ENCODE measurements around the gene CES4A. TPM values are rescaled to one million over a fixed set of nuclear protein-coding genes. Genes with fewer than 3 reads are reported as not detected.

Gene CES4A
- total RNA-seq, 8 experiments from 2014 or later: 0.96 to 27.4 (median 7.1) TPM

- in situ Hi-C loops (cut with MboI; ENCODE audit: low pct_unique_long_range_greater_than_20kb in 2 of 9, low sequenced_read_pairs in 9 of 9, unreplicated experiment in 9 of 9): no loop called here
- WGBS, 10 experiments: 72 to 100% (median 90%) methylated on average over 1 to 2 of the region's 2 CpGs; no CpG with 5 or more reads in 1 of the 10 experiments
- no peak for ATAC-seq (replicated peaks in 6 of 8)
These were observed 62.4 kb downstream of the CES4A start for GRCh38 chr16:67050796-67051195.

GRCh38 chr16:67052399-67052798 lies 64.0 kb downstream of the CES4A start:
- Histone ChIP-seq H3K4me1 (replicated peaks in 1 of 2) (peaks cover 0 to 3% of the 10 kb centered on the region in 2 donors), H3K4me3 (no peak overlapping the region), H3K27ac (no peak overlapping the region)
- 86 to 100% (median 100%) methylated on average over 1 of the region's 1 CpG; no CpG with 5 or more reads in 3 of the 10 experiments for WGBS, 10 experiments
- in situ Hi-C loops (cut with MboI; ENCODE audit: low pct_unique_long_range_greater_than_20kb in 2 of 9, low sequenced_read_pairs in 9 of 9, unreplicated experiment in 9 of 9): no loop called here
- no peak for ATAC-seq (replicated peaks in 6 of 8)

More at GRCh38 chr16:67050796-67051195, 62.4 kb downstream of the CES4A start:
- no peak overlapping the region for H3K4me3 ChIP-seq
- no peaks in the 10 kb centered on the region for H3K4me1 ChIP-seq (replicated peaks in 1 of 2)
- H3K27ac ChIP-seq: no peak overlapping the region

DNA sequence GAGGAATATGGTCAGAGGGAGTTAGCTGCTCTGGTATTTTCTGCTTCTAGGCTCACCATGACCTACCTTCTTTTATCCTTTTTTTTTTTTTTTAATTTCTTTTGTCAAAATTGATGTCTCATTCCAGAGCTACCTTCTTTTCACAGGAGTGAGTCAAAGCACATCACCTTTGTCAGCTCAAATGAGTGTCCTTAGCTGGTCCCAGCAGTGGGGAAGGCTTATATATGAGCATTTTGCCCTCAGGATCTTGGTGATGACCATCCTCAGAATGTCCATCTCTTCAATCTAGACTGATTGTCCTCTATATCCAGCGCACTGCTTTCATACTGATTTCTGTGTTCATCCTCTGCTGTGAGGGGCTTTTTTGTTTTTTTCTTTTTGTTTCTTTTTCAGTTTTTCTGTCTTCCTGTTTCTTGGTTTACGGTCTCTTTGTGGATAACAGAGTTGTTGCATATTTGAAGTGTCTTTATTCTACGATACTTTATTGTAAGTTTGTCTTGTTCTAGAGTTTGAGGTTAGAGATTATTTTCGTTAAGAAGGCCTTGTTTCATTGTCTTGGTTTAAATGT lies 65.5 kb downstream of the CES4A start:
- Histone ChIP-seq H3K4me1 (replicated peaks in 1 of 2) (peaks cover 0 to 3% of the 10 kb centered on the region in 2 donors), H3K27ac (no peak overlapping the region), H3K4me3 (no peak overlapping the region)
- 90 to 100% (median 98%) methylated on average over 1 to 4 of the region's 4 CpGs for WGBS, 10 experiments
- no peak for ATAC-seq (replicated peaks in 6 of 8)
- in situ Hi-C loops (cut with MboI; ENCODE audit: low pct_unique_long_range_greater_than_20kb in 2 of 9, low sequenced_read_pairs in 9 of 9, unreplicated experiment in 9 of 9): no loop called here

GRCh38 chr16:67054901-67055300 lies 66.5 kb downstream of the CES4A start:
- Histone ChIP-seq H3K27ac (no peak overlapping the region), H3K4me3 (no peak overlapping the region), H3K4me1 (replicated peaks in 1 of 2) (peaks cover 0 to 3% of the 10 kb centered on the region in 2 donors)
- in situ Hi-C loops (cut with MboI; ENCODE audit: low pct_unique_long_range_greater_than_20kb in 2 of 9, low sequenced_read_pairs in 9 of 9, unreplicated experiment in 9 of 9): no loop called here
- no peak for ATAC-seq (replicated peaks in 6 of 8)
- 88 to 100% (median 100%) methylated on average over 1 to 2 of the region's 2 CpGs; no CpG with 5 or more reads in 2 of the 10 experiments for WGBS, 10 experiments

DNA sequence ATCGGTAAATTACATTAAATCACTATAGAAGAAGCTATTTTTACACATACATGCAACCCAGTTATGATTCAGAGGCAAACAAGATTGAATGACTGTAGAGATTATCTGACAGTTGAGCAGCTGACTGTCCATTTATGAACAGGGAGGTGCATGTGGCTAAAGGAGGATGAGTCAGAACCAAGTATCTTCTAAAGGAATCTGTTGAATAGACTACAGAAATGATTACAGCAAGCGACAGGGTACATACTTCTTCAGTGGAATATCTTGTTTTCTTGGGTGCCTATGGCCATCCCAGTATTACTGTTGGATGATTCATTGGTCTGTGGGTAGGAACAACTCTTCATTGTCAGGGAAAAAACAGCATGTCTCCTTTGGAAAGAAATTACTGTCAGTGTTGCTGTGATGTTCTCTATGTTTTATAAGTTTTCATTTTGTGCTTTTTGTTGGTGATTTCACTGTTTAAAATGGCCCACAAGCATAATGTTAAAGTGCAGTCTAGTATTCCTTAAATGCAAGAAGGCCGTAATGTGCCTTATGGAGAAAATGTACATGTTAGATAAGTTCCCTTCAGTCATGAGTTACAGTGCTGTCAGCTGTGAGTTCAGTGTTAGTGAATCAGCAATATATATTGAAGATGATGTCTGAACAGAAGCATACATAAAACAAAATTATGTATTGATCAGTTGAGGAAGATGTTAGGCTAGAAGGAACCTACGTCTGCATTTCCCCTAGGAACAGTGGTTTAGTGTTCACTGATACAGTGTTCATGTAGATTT lies 67.5 kb downstream of the CES4A start:
- 11 to 94% (median 81%) methylated on average over 2 to 4 of the region's 4 CpGs; no CpG with 5 or more reads in 1 of the 10 experiments for WGBS, 10 experiments
- in situ Hi-C loops (cut with MboI; ENCODE audit: low pct_unique_long_range_greater_than_20kb in 2 of 9, low sequenced_read_pairs in 9 of 9, unreplicated experiment in 9 of 9): no loop called here
- no peak overlapping the region for H3K27ac ChIP-seq
- ATAC-seq (replicated peaks in 6 of 8): peak; percentile 64 to 100 (median 92)
- peaks cover 0 to 3% of the 10 kb centered on the region in 2 donors for H3K4me1 ChIP-seq (replicated peaks in 1 of 2)
- H3K4me3 ChIP-seq: no peak overlapping the region

Other genes starting within 250 kb of the CES4A start
- gene DYNC1LI2, start 237.0 kb upstream of the CES4A start, total RNA-seq: 100 to 1,000 TPM in 5 of 8 experiments, 10 to 100 TPM in 3; 71.9 to 174 (median 114) TPM
- gene TERB1, start 187.0 kb upstream of the CES4A start, total RNA-seq: under 1 TPM in 2 of 8 experiments, not detected in 6; 0.05 to 0.09 TPM
- 10 to 100 TPM; 46.1 to 82.6 (median 51.5) TPM for gene NAE1, start 157.6 kb upstream of the CES4A start, total RNA-seq
- 1 to 10 TPM in 1 of 8 experiments, under 1 TPM in 3, not detected in 4; 0.20 to 2.6 (median 0.42) TPM for gene CA7, start 144.2 kb upstream of the CES4A start, total RNA-seq
- 10 to 100 TPM in 2 of 8 experiments, 1 to 10 TPM in 6; 4.3 to 19.0 (median 8.5) TPM for gene PDP2, start 108.1 kb upstream of the CES4A start, total RNA-seq
- gene CDH16, start 69.7 kb upstream of the CES4A start, total RNA-seq: under 1 TPM in 4 of 8 experiments, not detected in 4; 0.04 to 0.24 (median 0.09) TPM
- 10 to 100 TPM in 1 of 8 experiments, 1 to 10 TPM in 4, under 1 TPM in 3; 0.60 to 33.2 (median 2.1) TPM for gene RRAD, start 63.1 kb upstream of the CES4A start, total RNA-seq
- 100 to 1,000 TPM in 7 of 8 experiments, 10 to 100 TPM in 1; 95.4 to 159 (median 112) TPM for gene CIAO2B, start 54.2 kb upstream of the CES4A start, total RNA-seq
- 10 to 100 TPM; 16.8 to 73.9 (median 32.2) TPM for gene CES2, start 53.1 kb upstream of the CES4A start, total RNA-seq
- gene CES3, start 27.3 kb upstream of the CES4A start, total RNA-seq: 1 to 10 TPM in 2 of 8 experiments, under 1 TPM in 6; 0.09 to 1.9 (median 0.53) TPM
- gene CBFB, start 40.6 kb downstream of the CES4A start, total RNA-seq: 10 to 100 TPM; 20.1 to 77.7 (median 33.0) TPM
- 10 to 100 TPM; 10.4 to 18.8 (median 14.9) TPM for gene PHAF1, start 121.4 kb downstream of the CES4A start, total RNA-seq
- 10 to 100 TPM in 2 of 8 experiments, 1 to 10 TPM in 4, under 1 TPM in 2; 0.54 to 20.9 (median 4.3) TPM for gene B3GNT9, start 162.4 kb downstream of the CES4A start, total RNA-seq
- 10 to 100 TPM in 3 of 8 experiments, 1 to 10 TPM in 4, under 1 TPM in 1; 0.42 to 18.0 (median 6.6) TPM for gene TRADD, start 171.3 kb downstream of the CES4A start, total RNA-seq
- 10 to 100 TPM in 3 of 8 experiments, 1 to 10 TPM in 5; 1.0 to 44.5 (median 9.0) TPM for gene FBXL8, start 171.4 kb downstream of the CES4A start, total RNA-seq
- 10 to 100 TPM in 7 of 8 experiments, 1 to 10 TPM in 1; 4.6 to 33.1 (median 18.4) TPM for gene HSF4, start 176.2 kb downstream of the CES4A start, total RNA-seq
- gene NOL3, start 181.9 kb downstream of the CES4A start, total RNA-seq: 10 to 100 TPM in 7 of 8 experiments, 1 to 10 TPM in 1; 7.3 to 28.0 (median 15.3) TPM
- gene MATCAP1, start 195.4 kb downstream of the CES4A start, total RNA-seq: 10 to 100 TPM; 13.9 to 93.4 (median 55.0) TPM
- gene EXOC3L1, start 201.5 kb downstream of the CES4A start, total RNA-seq: 1 to 10 TPM in 4 of 8 experiments, under 1 TPM in 4; 0.29 to 3.6 (median 0.98) TPM
- 10 to 100 TPM; 27.7 to 83.7 (median 48.5) TPM for gene E2F4, start 203.6 kb downstream of the CES4A start, total RNA-seq
- 1 to 10 TPM in 5 of 8 experiments, under 1 TPM in 3; 0.43 to 2.8 (median 1.2) TPM for gene ELMO3, start 210.5 kb downstream of the CES4A start, total RNA-seq
- 10 to 100 TPM; 39.4 to 83.1 (median 58.0) TPM for gene TMEM208, start 238.5 kb downstream of the CES4A start, total RNA-seq